Loucy (cell line): ENCODE results near the gene PAX5.

ENCODE experiments used
- H2AFZ ChIP-seq: fragments of 200-600 bp; sonication (generic); 2 replicates; pipeline ENCODE4 v1.6.0; 2016; ENCODE audit warnings: antibody characterized with exemption, mild to moderate bottlenecking, low read length, moderate library complexity
- H3F3A ChIP-seq: fragments of 200-600 bp; 2 replicates; pipeline ENCODE4 v1.6.0; 2016; ENCODE audit warnings: antibody characterized with exemption, low read depth, mild to moderate bottlenecking
- H3K27me3 ChIP-seq: fragments of 200-600 bp; sonication (generic); 2 replicates; pipeline ENCODE4 v1.6.1; 2014; ENCODE audit warnings: low read length, mild to moderate bottlenecking; ENCODE audit not compliant: insufficient read depth, poor library complexity, severe bottlenecking
- H3K36me3 ChIP-seq: fragments of 200-600 bp; sonication (generic); 2 replicates; pipeline ENCODE4 v1.6.1; 2016; ENCODE audit warnings: low read length; ENCODE audit not compliant: insufficient read depth
- H3K4me1 ChIP-seq: fragments of 200-600 bp; sonication (generic); 2 replicates; pipeline ENCODE4 v1.5.1; 2014; ENCODE audit warnings: low read length, mild to moderate bottlenecking; ENCODE audit not compliant: insufficient read depth, poor library complexity, severe bottlenecking
- H3K4me2 ChIP-seq: fragments of 200-600 bp; sonication (generic); 2 replicates; pipeline ENCODE4 v1.6.0; 2014; ENCODE audit warnings: antibody characterized with exemption, low read length, low read depth, mild to moderate bottlenecking; ENCODE audit not compliant: poor library complexity, severe bottlenecking
- H3K4me3 ChIP-seq: fragments of 200-600 bp; sonication (generic); 2 replicates; pipeline ENCODE4 v1.5.1; 2014; ENCODE audit warnings: low read length, mild to moderate bottlenecking, mixed read lengths; ENCODE audit not compliant: poor library complexity, severe bottlenecking
- H3K79me2 ChIP-seq: fragments of 200-600 bp; sonication (generic); 2 replicates; pipeline ENCODE4 v1.6.1; 2014; ENCODE audit warnings: low read length; ENCODE audit not compliant: insufficient read depth
- H3K9ac ChIP-seq: fragments of 200-600 bp; sonication (generic); 2 replicates; pipeline ENCODE4 v1.6.0; 2014; ENCODE audit warnings: mild to moderate bottlenecking, low read depth, low read length, moderate library complexity; ENCODE audit not compliant: poor library complexity, severe bottlenecking
- H3K9me2 ChIP-seq: fragments of 200-600 bp; sonication (generic); replicated peaks from 2 replicates; pipeline ENCODE4 v1.6.1; 2016; ENCODE audit warnings: low read depth, low read length, mixed read lengths
- H3K9me3 ChIP-seq: fragments of 200-600 bp; sonication (generic); 2 replicates; pipeline ENCODE4 v1.6.1; 2014; ENCODE audit warnings: mild to moderate bottlenecking, antibody characterized with exemption, low read length, low read depth; ENCODE audit not compliant: insufficient read depth
- H4K20me1 ChIP-seq: fragments of 200-600 bp; sonication (generic); 2 replicates; pipeline ENCODE4 v1.6.0; 2014; ENCODE audit warnings: antibody characterized with exemption, low read length, mild to moderate bottlenecking; ENCODE audit not compliant: insufficient read depth, poor library complexity, severe bottlenecking
- EZH2phosphoT487 ChIP-seq: fragments of 200-600 bp; IDR thresholded peaks from 2 replicates; pipeline ENCODE4 v1.6.1; 2018; ENCODE audit warnings: antibody characterized with exemption, mild to moderate bottlenecking, moderate library complexity, borderline replicate concordance
- TF ChIP-seq, protein P1 (sequence below): fragments of 200-600 bp; sonication (generic); conservative IDR thresholded peaks from 2 replicates; pipeline ENCODE4 v1.5.1; 2014; ENCODE audit warnings: mild to moderate bottlenecking, antibody characterized with exemption, low read length

Gene PAX5

DNA sequence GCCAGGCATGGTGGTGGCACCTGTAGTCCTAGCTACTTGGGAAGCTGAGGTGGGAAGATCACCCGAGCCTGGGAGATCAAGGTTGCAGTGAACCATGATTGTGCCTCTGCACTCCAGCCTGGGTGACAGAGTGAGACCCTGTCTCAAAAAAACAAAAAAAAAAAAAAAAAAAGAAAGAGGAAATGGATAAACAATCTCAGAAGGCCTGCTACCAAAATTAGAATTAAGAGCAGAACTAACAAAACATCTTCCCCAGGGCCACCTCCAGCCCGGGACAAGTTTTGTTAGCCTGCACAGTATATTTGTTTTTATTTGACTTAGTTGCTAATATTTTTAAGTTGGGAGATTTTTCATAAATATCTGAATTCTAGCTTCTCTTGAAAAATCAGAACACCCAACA, 23.1 kb downstream of the PAX5 start:
- no peaks in the 10 kb centered on the region for H3K9me2 ChIP-seq
- H4K20me1 ChIP-seq, result no peaks in the 10 kb centered on the region
- peaks cover 8% of the 10 kb centered on the region for H3K4me1 ChIP-seq
- H3F3A ChIP-seq, result no peaks in the 10 kb centered on the region
- no peak overlapping the region for H3K4me3 ChIP-seq
- H3K27me3 ChIP-seq, result peaks cover 5% of the 10 kb centered on the region
- H3K79me2 ChIP-seq, result no peaks in the 10 kb centered on the region
- no peak overlapping the region for H2AFZ ChIP-seq
- no peak overlapping the region for H3K9ac ChIP-seq
- H3K4me2 ChIP-seq, result no peak overlapping the region
- H3K9me3 ChIP-seq, result no peaks in the 10 kb centered on the region
- no peak for TF ChIP-seq EZH2phosphoT487
- TF ChIP-seq, protein P1, sequence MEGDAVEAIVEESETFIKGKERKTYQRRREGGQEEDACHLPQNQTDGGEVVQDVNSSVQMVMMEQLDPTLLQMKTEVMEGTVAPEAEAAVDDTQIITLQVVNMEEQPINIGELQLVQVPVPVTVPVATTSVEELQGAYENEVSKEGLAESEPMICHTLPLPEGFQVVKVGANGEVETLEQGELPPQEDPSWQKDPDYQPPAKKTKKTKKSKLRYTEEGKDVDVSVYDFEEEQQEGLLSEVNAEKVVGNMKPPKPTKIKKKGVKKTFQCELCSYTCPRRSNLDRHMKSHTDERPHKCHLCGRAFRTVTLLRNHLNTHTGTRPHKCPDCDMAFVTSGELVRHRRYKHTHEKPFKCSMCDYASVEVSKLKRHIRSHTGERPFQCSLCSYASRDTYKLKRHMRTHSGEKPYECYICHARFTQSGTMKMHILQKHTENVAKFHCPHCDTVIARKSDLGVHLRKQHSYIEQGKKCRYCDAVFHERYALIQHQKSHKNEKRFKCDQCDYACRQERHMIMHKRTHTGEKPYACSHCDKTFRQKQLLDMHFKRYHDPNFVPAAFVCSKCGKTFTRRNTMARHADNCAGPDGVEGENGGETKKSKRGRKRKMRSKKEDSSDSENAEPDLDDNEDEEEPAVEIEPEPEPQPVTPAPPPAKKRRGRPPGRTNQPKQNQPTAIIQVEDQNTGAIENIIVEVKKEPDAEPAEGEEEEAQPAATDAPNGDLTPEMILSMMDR, result no peak
- no peaks in the 10 kb centered on the region for H3K36me3 ChIP-seq

DNA sequence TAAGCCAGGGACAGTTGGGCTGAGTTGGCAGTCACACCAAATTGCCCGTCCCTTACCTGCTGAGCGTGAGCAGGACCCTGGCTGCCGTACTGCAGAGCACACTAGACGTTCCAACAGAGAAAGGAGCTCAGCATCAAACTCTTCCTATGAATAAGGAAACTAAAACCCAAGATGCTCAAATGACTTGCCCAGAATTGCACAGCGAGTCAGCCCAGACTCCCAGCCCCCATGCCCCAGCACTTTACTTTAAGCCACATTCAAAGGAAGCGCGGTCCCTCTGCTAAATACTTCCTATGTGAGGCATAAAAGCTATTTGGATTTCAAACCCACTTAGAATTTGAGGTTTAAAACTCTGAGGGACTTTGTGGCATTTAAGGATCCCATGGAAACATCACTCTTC, 23.9 kb downstream of the PAX5 start:
- H3K4me3 ChIP-seq, result no peak overlapping the region
- no peaks in the 10 kb centered on the region for H3K36me3 ChIP-seq
- no peaks in the 10 kb centered on the region for H3K9me3 ChIP-seq
- no peaks in the 10 kb centered on the region for H3K9me2 ChIP-seq
- no peak overlapping the region; the same call in 1 of the 2 replicates for H2AFZ ChIP-seq
- no peak overlapping the region for H3K4me2 ChIP-seq
- peaks cover 8% of the 10 kb centered on the region for H3K4me1 ChIP-seq
- no peaks in the 10 kb centered on the region for H3F3A ChIP-seq
- no peaks in the 10 kb centered on the region for H4K20me1 ChIP-seq
- no peak for TF ChIP-seq EZH2phosphoT487
- TF ChIP-seq, protein P1, result no peak
- no peak overlapping the region for H3K9ac ChIP-seq
- H3K79me2 ChIP-seq, result no peaks in the 10 kb centered on the region
- peaks cover 5% of the 10 kb centered on the region for H3K27me3 ChIP-seq

DNA sequence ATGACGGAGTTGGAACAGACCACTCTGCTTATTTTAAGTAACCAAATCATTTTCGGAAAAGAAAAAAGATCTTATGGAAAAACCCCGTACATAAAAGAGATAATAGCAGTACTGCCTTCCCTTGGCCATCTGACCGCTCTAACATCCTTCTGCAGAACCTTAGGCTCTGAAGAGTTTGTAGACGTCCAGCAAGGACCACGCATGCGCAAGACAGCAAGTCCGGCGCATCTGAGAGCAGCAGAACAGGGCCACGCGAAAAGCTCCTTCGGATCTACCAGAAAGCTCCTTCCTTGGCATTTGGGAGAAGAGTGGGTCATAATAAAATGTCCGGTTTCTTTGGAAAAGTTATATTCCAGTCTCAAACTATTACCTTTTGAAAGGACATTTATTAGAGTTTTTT, 26.8 kb downstream of the PAX5 start:
- no peaks in the 10 kb centered on the region for H3K27me3 ChIP-seq
- H4K20me1 ChIP-seq, result no peaks in the 10 kb centered on the region
- no peaks in the 10 kb centered on the region for H3K9me3 ChIP-seq
- no peak overlapping the region for H3K4me3 ChIP-seq
- no peaks in the 10 kb centered on the region for H3K36me3 ChIP-seq
- no peak overlapping the region for H3K9ac ChIP-seq
- no peaks in the 10 kb centered on the region for H3F3A ChIP-seq
- TF ChIP-seq EZH2phosphoT487, result no peak
- TF ChIP-seq, protein P1, result no peak
- no peak overlapping the region for H3K4me2 ChIP-seq
- H3K9me2 ChIP-seq, result no peaks in the 10 kb centered on the region
- no peaks in the 10 kb centered on the region for H3K79me2 ChIP-seq
- H2AFZ ChIP-seq, result no peak overlapping the region
- peaks cover 8% of the 10 kb centered on the region for H3K4me1 ChIP-seq
